GM12878 (cell line): Measurements from ENCODE around the gene TENT4B. TPM values are rescaled to one million over a fixed set of nuclear protein-coding genes. Genes with fewer than 3 reads are reported as not detected.
A peak's percentile ranks its signal among the peaks of the same experiment; 100 is the strongest.

Source experiments
- ATAC-seq: fragments of 200-7000 bp; cut with Tn5 transposase; 3 replicates; pipeline ENCODE4 v1.9.1; 2020; ENCODE audit warnings: mild to moderate bottlenecking, moderate library complexity
- BruUV-seq: library from RNA; stranded (reverse); fragments of 400-500 nt; replicated peaks from 2 replicates; lab custom pipeline; 2021; lab: Mats Ljungman, UMichigan
- CTCF ChIA-PET: fragments of 300-600 bp; sonication (Branson Sonifier 250); formaldehyde crosslinking; extraction: SDS; loops from one replicate; lab custom pipeline; 2021; ENCODE audit warnings: inconsistent platforms; lab: Yijun Ruan, JAX
- POLR2A ChIA-PET: fragments of 350-600 bp; formaldehyde crosslinking; extraction: SDS; loops from one replicate; lab custom pipeline; 2021; ENCODE audit warnings: inconsistent platforms; lab: Charles Lee
- RAD21 ChIA-PET: fragments of 300-600 bp; sonication (Branson Sonifier 250); formaldehyde crosslinking; loops from one replicate; lab custom pipeline; 2023; ENCODE audit warnings: antibody characterized with exemption; ENCODE audit not compliant: unreplicated experiment; lab: Charles Lee
- SMC1A ChIA-PET: fragments of 300-600 bp; sonication (Branson Sonifier 250); formaldehyde crosslinking; loops from one replicate; lab custom pipeline; 2023; ENCODE audit not compliant: unreplicated experiment, uncharacterized antibody; lab: Charles Lee
- DNase-seq: peaks from one replicate; pipeline ENCODE4 v3.0.0-alpha.2; 2011; ENCODE audit warnings: low read depth, low spot score
- FAIRE-seq: peaks from 3 replicates; lab custom pipeline; 2011; peaks lifted over from hg19 to GRCh38; lab: Jason Lieb, UNC
- H2AFZ ChIP-seq: 2 replicates; pipeline ENCODE4 v1.6.0; 2011; ENCODE audit warnings: low read depth, low read length, control low read depth; ENCODE audit not compliant: control insufficient read depth
- H3K27ac ChIP-seq: 2 replicates; pipeline ENCODE4 v1.5.1; 2011; ENCODE audit warnings: control low read depth; ENCODE audit not compliant: control insufficient read depth, insufficient read depth
- H3K27me3 ChIP-seq, 2 experiments: replicated peaks in 1 of 2; 2 replicates each; pipeline versions ENCODE4 v1.6.0 to v1.6.1; 2011; ENCODE audit warnings: low read length in 1 of 2; ENCODE audit not compliant: control insufficient read depth in 2 of 2, insufficient read depth in 2 of 2
- H3K36me3 ChIP-seq, 2 experiments: 2 replicates each; pipeline ENCODE4 v1.5.1; 2011; ENCODE audit warnings: low read length in 1 of 2; ENCODE audit not compliant: control insufficient read depth in 2 of 2, insufficient read depth in 2 of 2
- H3K4me1 ChIP-seq: 2 replicates; pipeline ENCODE4 v1.6.1; 2011; ENCODE audit warnings: mild to moderate bottlenecking, low read length, moderate library complexity, mixed read lengths; ENCODE audit not compliant: control insufficient read depth, insufficient read depth
- H3K4me2 ChIP-seq: 2 replicates; pipeline ENCODE4 v1.6.0; 2011; ENCODE audit warnings: control low read depth; ENCODE audit not compliant: control insufficient read depth, insufficient read depth
- H3K4me3 ChIP-seq: fragments of 200-600 bp; sonication (generic); 2 replicates; pipeline ENCODE4 v1.5.1; 2016
- H3K79me2 ChIP-seq: 2 replicates; pipeline ENCODE4 v1.6.0; 2011; ENCODE audit warnings: low read length; ENCODE audit not compliant: control insufficient read depth, insufficient read depth
- H3K9ac ChIP-seq: 2 replicates; pipeline ENCODE4 v1.8.0; 2011; ENCODE audit warnings: low read length, control low read depth, mixed read lengths; ENCODE audit not compliant: control insufficient read depth, insufficient read depth
- H3K9me3 ChIP-seq: replicated peaks from 3 replicates; pipeline ENCODE4 v1.5.1; 2011; ENCODE audit warnings: mild to moderate bottlenecking, low read length; ENCODE audit not compliant: control insufficient read depth, insufficient read depth
- H4K20me1 ChIP-seq: 2 replicates; pipeline ENCODE4 v1.6.0; 2011; ENCODE audit not compliant: control insufficient read depth, insufficient read depth
- CBFB ChIP-seq: IDR thresholded peaks from 2 replicates; pipeline ENCODE4 v1.6.1; 2016; ENCODE audit warnings: antibody characterized with exemption, low read depth
- EED ChIP-seq: sonication (generic); IDR thresholded peaks from 2 replicates; pipeline ENCODE4 v1.6.1; 2016; ENCODE audit warnings: antibody characterized with exemption, low read depth
- FOXK2 ChIP-seq: fragments of 450-650 bp; IDR thresholded peaks from 2 replicates; pipeline ENCODE4 v1.6.1; 2017; ENCODE audit warnings: mild to moderate bottlenecking, moderate library complexity
- MTA2 ChIP-seq: fragments of 450-650 bp; IDR thresholded peaks from 2 replicates; pipeline ENCODE4 v1.6.1; 2016; ENCODE audit warnings: low read depth, mild to moderate bottlenecking, moderate library complexity
- MTA3 ChIP-seq: IDR thresholded peaks from 2 replicates; pipeline ENCODE4 v1.6.1; 2012; ENCODE audit warnings: low read length, inconsistent platforms, borderline replicate concordance
- NRF1 ChIP-seq: conservative IDR thresholded peaks from 2 replicates; pipeline ENCODE4 v1.6.1; 2011; ENCODE audit warnings: mild to moderate bottlenecking, low read depth, low read length, improper control_type of control experiment
- PAX8 ChIP-seq: fragments of 450-650 bp; IDR thresholded peaks from 2 replicates; pipeline ENCODE4 v1.6.1; 2017; ENCODE audit warnings: mild to moderate bottlenecking, moderate library complexity
- POLR2A ChIP-seq: IDR thresholded peaks from 2 replicates; pipeline ENCODE4 v1.6.1; 2011; ENCODE audit warnings: low read depth, mild to moderate bottlenecking, low read length
- RELA ChIP-seq: fragments of 450-650 bp; IDR thresholded peaks from 2 replicates; pipeline ENCODE4 v1.8.0; 2014; ENCODE audit warnings: borderline replicate concordance; ENCODE audit not compliant: partially characterized antibody
- SIN3A ChIP-seq: IDR thresholded peaks from 2 replicates; pipeline ENCODE4 v1.6.1; 2012; ENCODE audit warnings: low read depth, low read length, improper control_type of control experiment
- WRNIP1 ChIP-seq: IDR thresholded peaks from 2 replicates; pipeline ENCODE4 v1.6.1; 2011; ENCODE audit warnings: low read depth, low read length, improper control_type of control experiment, borderline replicate concordance
- YY1 ChIP-seq: IDR thresholded peaks from 2 replicates; pipeline ENCODE4 v1.6.1; 2011; ENCODE audit warnings: low read depth, mild to moderate bottlenecking, low read length
- ZBED1 ChIP-seq: IDR thresholded peaks from 2 replicates; pipeline ENCODE4 v1.6.1; 2016; ENCODE audit warnings: borderline replicate concordance
- ZNF217 ChIP-seq: fragments of 450-650 bp; IDR thresholded peaks from 2 replicates; pipeline ENCODE4 v1.6.1; 2017; ENCODE audit warnings: antibody characterized with exemption, mild to moderate bottlenecking
- ZNF24 ChIP-seq: fragments of 450-650 bp; IDR thresholded peaks from 2 replicates; pipeline ENCODE4 v1.6.1; 2017; ENCODE audit warnings: antibody characterized with exemption, mild to moderate bottlenecking
- WGBS: methylation state at CpG from one replicate; pipeline ENCODE4 v1.1.6; 2016; ENCODE audit warnings: low lambda C conversion rate; ENCODE audit not compliant: insufficient replicate concordance, insufficient coverage; ENCODE audit errors: missing lambda C conversion rate; 5-methylcytosine and 5-hydroxymethylcytosine counted together
- in situ Hi-C: fragments of 300-500 bp; cut with MboI; formaldehyde crosslinking; loops from 9 replicates; pipeline ENCODE4 v1.14.3; 2018; ENCODE audit warnings: mixed read lengths
- intact Hi-C: fragments of 100-400 bp; cut with micrococcal nuclease; formaldehyde crosslinking; loops from one replicate; pipeline ENCODE4 v1.14.2; 2022; ENCODE audit not compliant: unreplicated experiment
- polyA plus RNA-seq, 11 experiments: library from polyadenylated mRNA; depleted of rRNA in 4 of 11; unstranded in 6 of 11; stranded (reverse) in 5 of 11; fragments of >200 nt; fragmentation: Nextera tagmentation in 4 of 11; fragmentation: Illumina TruSeq in 1 of 11; extraction: Ambion mirVana in 4 of 11; extraction: Trizol in 1 of 11; gene quantifications; 1 replicate in 1 of 11; 2 replicates in 10 of 11; pipeline versions ENCODE4 v1.2.1 to v1.2.3, GENCODE V29; 2011 to 2016; ENCODE audit warnings: inconsistent platforms in 2 of 11, missing spikeins in 2 of 11, low read depth in 1 of 11
- total RNA-seq, 4 experiments: library from RNA; depleted of rRNA in 3 of 4; stranded (reverse); fragments of >200 nt in 3 of 4; fragmentation: Illumina TruSeq in 1 of 4; extraction: Trizol in 1 of 4; gene quantifications; 2 replicates each; pipeline versions ENCODE4 v1.2.1 to v1.2.3, GENCODE V29; 2013 to 2021
- TF ChIP-seq, protein P1 (sequence below): fragments of 450-650 bp; formaldehyde crosslinking; IDR thresholded peaks from 2 replicates; pipeline ENCODE4 v1.4.0; 2022; ENCODE audit warnings: mild to moderate bottlenecking, moderate library complexity

Gene TENT4B
- total and polyA plus RNA-seq, 10 of the 15 experiments (the other 5 are each of a cell fraction or from before 2014, with no cell fraction given) = 4.4 to 16.7 (median 10.8) TPM

DNA sequence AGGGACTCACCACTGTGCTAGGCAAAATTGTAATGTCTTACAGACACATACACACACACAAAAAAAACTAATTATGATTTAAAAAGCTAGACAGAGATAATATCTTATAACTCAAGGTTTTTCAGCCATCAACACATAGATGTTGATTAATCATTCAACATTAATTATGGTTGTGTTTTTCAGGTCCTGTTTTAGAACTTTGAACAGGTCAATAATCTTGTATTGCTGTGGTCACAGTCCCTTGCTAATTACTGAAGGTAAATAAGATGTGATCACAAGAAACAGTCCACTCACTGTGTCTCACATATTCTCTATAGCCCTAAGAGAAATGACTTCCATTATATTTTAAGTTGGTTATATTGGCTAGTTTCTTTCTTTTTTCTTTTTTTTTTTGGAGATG is 32.4 kb upstream of the TENT4B start:
- peaks cover 1% of the 10 kb centered on the region; the same call in 1 of the 3 replicates for H3K9me3 ChIP-seq
- no peaks in the 10 kb centered on the region for H3K36me3 ChIP-seq
- no peak overlapping the region for H2AFZ ChIP-seq
- POLR2A ChIA-PET = interaction anchor here (0.5 to 3.4 kb wide), 5 partner anchors 31 to 75 kb away, joined by 4 to 18 read pairs (median 5); no protein-coding TSS in a partner anchor
- no peak overlapping the region for H3K27ac ChIP-seq
- no peaks in the 10 kb centered on the region for H4K20me1 ChIP-seq
- H3K9ac ChIP-seq = no peak overlapping the region
- CTCF ChIA-PET = interaction anchor here (0.9 to 3.7 kb wide), 9 partner anchors 13 to 559 kb away, joined by 3 to 25 read pairs (median 7); partner anchors contain the start of genes CNEP1R1 and HEATR3
- no peak overlapping the region for H3K4me2 ChIP-seq
- no peak for FAIRE-seq
- H3K27me3 ChIP-seq = no peaks in the 10 kb centered on the region
- peaks cover 29% of the 10 kb centered on the region for H3K4me1 ChIP-seq
- in situ Hi-C loops (no loop called here), intact Hi-C loops (loop anchor here (2.0 kb wide), 2 partner anchors 32 to 54 kb away; partner anchors contain the start of gene TENT4B)
- no TSS peak for BruUV-seq
- no peak for TF ChIP-seq NRF1
- TF ChIP-seq MTA2 = peak; percentile 57; the same call in 1 of the 2 replicates
- H3K4me3 ChIP-seq = no peak overlapping the region
- no peak for DNase-seq
- SMC1A ChIA-PET = interaction anchor here (0.7 to 4.6 kb wide), 17 partner anchors 13 to 686 kb away, joined by 3 to 29 read pairs (median 6); partner anchors contain the start of genes CNEP1R1, HEATR3 and TENT4B
- peak; percentile 27 for ATAC-seq
- no peaks in the 10 kb centered on the region for H3K79me2 ChIP-seq
- RAD21 ChIA-PET = interaction anchor here (1.1 to 2.9 kb wide), 7 partner anchors 15 to 90 kb away, joined by 3 to 25 read pairs (median 7); partner anchors contain the start of gene HEATR3

DNA sequence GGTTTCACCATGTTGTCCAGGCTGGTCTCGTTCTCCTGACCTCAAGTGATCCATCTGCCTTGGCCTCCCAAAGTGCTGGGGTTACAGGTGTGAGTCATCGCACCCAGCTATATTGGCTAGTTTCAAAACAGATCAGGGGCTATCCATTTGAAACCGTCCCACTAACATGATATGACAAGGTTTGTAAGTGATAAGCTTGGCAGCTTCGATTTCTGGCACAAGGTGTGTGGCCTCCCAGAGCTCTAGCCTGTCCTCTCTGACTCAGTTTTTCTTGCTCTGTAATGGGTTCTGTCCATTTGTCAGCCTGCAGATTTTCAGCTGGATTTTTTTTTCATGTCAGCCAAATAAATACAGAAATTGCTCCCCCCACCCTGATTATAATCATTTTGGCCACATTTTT is 31.8 kb upstream of the TENT4B start:
- Histone ChIP-seq H3K79me2 (no peaks in the 10 kb centered on the region), H3K9ac (0 out of 2 replicates have a peak overlapping the region, but pooled peaks have one; percentile 3), H3K4me2 (peak overlapping the region; percentile 74), H3K27ac (peak overlapping the region; percentile 75), H3K27me3 (no peaks in the 10 kb centered on the region), H3K36me3 (no peaks in the 10 kb centered on the region), H2AFZ (0 out of 2 replicates have a peak overlapping the region, but pooled peaks have one; percentile 13), H4K20me1 (no peaks in the 10 kb centered on the region), H3K4me1 (peaks cover 32% of the 10 kb centered on the region), H3K9me3 (peaks cover 1% of the 10 kb centered on the region; the same call in 1 of the 3 replicates), H3K4me3 (peak overlapping the region; percentile 16; the same call in 1 of the 2 replicates)
- intact Hi-C loops = loop anchor here (2.0 kb wide), 2 partner anchors 32 to 54 kb away; partner anchors contain the start of gene TENT4B
- ChIA-PET POLR2A (interaction anchor here (0.5 to 3.4 kb wide), 6 partner anchors 30 to 152 kb away, joined by 3 to 18 read pairs (median 4); no protein-coding TSS in a partner anchor), CTCF (interaction anchor here (0.7 to 3.7 kb wide), 12 partner anchors 12 to 559 kb away, joined by 3 to 25 read pairs (median 6); partner anchors contain the start of genes CNEP1R1 and HEATR3), SMC1A (interaction anchor here (0.7 to 4.6 kb wide), 21 partner anchors 13 to 685 kb away, joined by 3 to 29 read pairs (median 6); partner anchors contain the start of genes CNEP1R1, HEATR3 and TENT4B), RAD21 (interaction anchor here (1.0 to 2.9 kb wide), 14 partner anchors 15 to 96 kb away, joined by 3 to 25 read pairs (median 4); partner anchors contain the start of genes CNEP1R1 and HEATR3)
- in situ Hi-C loops = no loop called here
- no peak for FAIRE-seq
- ATAC-seq = peak; percentile 86
- WGBS = 0% methylated on average over 4 of the region's 4 CpGs
- peak; percentile 47 for DNase-seq
- no TSS peak for BruUV-seq
- TF ChIP-seq YY1 (0 out of 2 replicates have a peak, but pooled peaks have one; percentile 20), FOXK2 (no peak), POLR2A (no peak), SIN3A (no peak), WRNIP1 (no peak), MTA3 (no peak), ZBED1 (no peak), EED (no peak), ZNF217 (peak; percentile 82), RELA (no peak), CBFB (no peak), ZNF24 (no peak), PAX8 (no peak)
- TF ChIP-seq, protein P1, sequence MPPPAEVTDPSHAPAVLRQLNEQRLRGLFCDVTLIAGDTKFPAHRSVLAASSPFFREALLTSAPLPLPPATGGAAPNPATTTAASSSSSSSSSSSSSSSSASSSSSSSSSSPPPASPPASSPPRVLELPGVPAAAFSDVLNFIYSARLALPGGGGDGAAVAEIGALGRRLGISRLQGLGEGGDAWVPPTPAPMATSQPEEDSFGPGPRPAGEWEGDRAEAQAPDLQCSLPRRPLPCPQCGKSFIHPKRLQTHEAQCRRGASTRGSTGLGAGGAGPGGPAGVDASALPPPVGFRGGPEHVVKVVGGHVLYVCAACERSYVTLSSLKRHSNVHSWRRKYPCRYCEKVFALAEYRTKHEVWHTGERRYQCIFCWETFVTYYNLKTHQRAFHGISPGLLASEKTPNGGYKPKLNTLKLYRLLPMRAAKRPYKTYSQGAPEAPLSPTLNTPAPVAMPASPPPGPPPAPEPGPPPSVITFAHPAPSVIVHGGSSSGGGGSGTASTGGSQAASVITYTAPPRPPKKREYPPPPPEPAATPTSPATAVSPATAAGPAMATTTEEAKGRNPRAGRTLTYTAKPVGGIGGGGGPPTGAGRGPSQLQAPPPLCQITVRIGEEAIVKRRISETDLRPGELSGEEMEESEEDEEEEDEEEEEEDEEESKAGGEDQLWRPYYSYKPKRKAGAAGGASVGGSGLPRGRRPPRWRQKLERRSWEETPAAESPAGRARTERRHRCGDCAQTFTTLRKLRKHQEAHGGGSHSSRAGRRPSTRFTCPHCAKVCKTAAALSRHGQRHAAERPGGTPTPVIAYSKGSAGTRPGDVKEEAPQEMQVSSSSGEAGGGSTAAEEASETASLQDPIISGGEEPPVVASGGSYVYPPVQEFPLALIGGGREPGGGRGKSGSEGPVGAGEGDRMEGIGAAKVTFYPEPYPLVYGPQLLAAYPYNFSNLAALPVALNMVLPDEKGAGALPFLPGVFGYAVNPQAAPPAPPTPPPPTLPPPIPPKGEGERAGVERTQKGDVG (CRISPR knock-in tag) = no peak
